OCI-LY7 (cell line): ENCODE results near the gene S100B. TPM values are rescaled to one million over a fixed set of nuclear protein-coding genes. Genes with fewer than 3 reads are reported as not detected.
A peak's percentile ranks its signal among the peaks of the same experiment; 100 is the strongest.

Experiments
- BruUV-seq: library from RNA; stranded (reverse); fragments of 400-500 nt; replicated peaks from 2 replicates; lab custom pipeline; 2021; lab: Mats Ljungman, UMichigan
- CTCF ChIA-PET: fragments of 300-600 bp; sonication (Branson Sonifier 250); formaldehyde crosslinking; loops from one replicate; lab custom pipeline; 2022; ENCODE audit warnings: antibody characterized with exemption; ENCODE audit not compliant: unreplicated experiment; lab: Charles Lee
- POLR2A ChIA-PET: fragments of 300-600 bp; sonication (Branson Sonifier 250); formaldehyde crosslinking; loops from one replicate; lab custom pipeline; 2022; ENCODE audit warnings: antibody characterized with exemption; lab: Charles Lee
- DNase-seq: peaks from one replicate; pipeline ENCODE4 v3.0.0-alpha.2; 2015; ENCODE audit warnings: low spot score
- H2AFZ ChIP-seq: fragments of 200-600 bp; sonication (generic), shearing (Covaris generic); 2 replicates; pipeline ENCODE4 v1.6.1; 2014; ENCODE audit warnings: mild to moderate bottlenecking, antibody characterized with exemption, low read length, moderate library complexity
- H3K27ac ChIP-seq: fragments of 200-600 bp; sonication (generic); 2 replicates; pipeline ENCODE4 v1.5.1; 2014; ENCODE audit warnings: mixed run types, low read depth, mild to moderate bottlenecking, moderate library complexity, low read length, inconsistent platforms; ENCODE audit not compliant: poor library complexity, severe bottlenecking
- H3K36me3 ChIP-seq: fragments of 200-600 bp; sonication (generic); 2 replicates; pipeline ENCODE4 v1.6.1; 2014; ENCODE audit warnings: mild to moderate bottlenecking, antibody characterized with exemption, low read length, moderate library complexity, mixed read lengths; ENCODE audit not compliant: insufficient read depth
- H3K4me1 ChIP-seq: fragments of 200-600 bp; sonication (generic); 2 replicates; pipeline ENCODE4 v1.5.1; 2014; ENCODE audit warnings: mild to moderate bottlenecking, low read length; ENCODE audit not compliant: insufficient read depth, poor library complexity, severe bottlenecking
- H3K4me2 ChIP-seq: fragments of 200-600 bp; sonication (generic); 2 replicates; pipeline ENCODE4 v1.6.1; 2014; ENCODE audit warnings: mild to moderate bottlenecking, low read length
- H3K4me3 ChIP-seq: fragments of 200-600 bp; sonication (generic); 2 replicates; pipeline ENCODE4 v1.5.1; 2014; ENCODE audit warnings: mild to moderate bottlenecking, low read depth, low read length; ENCODE audit not compliant: poor library complexity, severe bottlenecking
- H3K79me2 ChIP-seq: fragments of 200-600 bp; sonication (generic); 2 replicates; pipeline ENCODE4 v1.6.1; 2016; ENCODE audit warnings: low read depth, mild to moderate bottlenecking, low read length, moderate library complexity, mixed read lengths; ENCODE audit not compliant: insufficient read depth
- H3K9me2 ChIP-seq: fragments of 200-600 bp; sonication (generic); 2 replicates; pipeline ENCODE4 v1.6.1; 2016; ENCODE audit warnings: mild to moderate bottlenecking, low read length, mixed read lengths; ENCODE audit not compliant: insufficient read depth
- H3K9me3 ChIP-seq: fragments of 200-600 bp; sonication (generic); 2 replicates; pipeline ENCODE4 v1.6.1; 2014; ENCODE audit warnings: mild to moderate bottlenecking, mixed run types, low read length, mixed read lengths
- H4K20me1 ChIP-seq: fragments of 200-600 bp; sonication (generic); 2 replicates; pipeline ENCODE4 v1.6.1; 2014; ENCODE audit warnings: mild to moderate bottlenecking, antibody characterized with exemption, low read length, moderate library complexity, mixed read lengths; ENCODE audit not compliant: insufficient read depth
- EZH2phosphoT487 ChIP-seq: fragments of 200-600 bp; sonication (generic); IDR thresholded peaks from 2 replicates; pipeline ENCODE4 v1.6.1; 2018; ENCODE audit warnings: low read depth, borderline replicate concordance, mild to moderate bottlenecking, mixed run types, antibody characterized with exemption, low read length, moderate library complexity, mixed read lengths
- intact Hi-C: fragments of 100-400 bp; cut with micrococcal nuclease; formaldehyde crosslinking; loops from one replicate; pipeline ENCODE4 v1.10.0; 2022; ENCODE audit not compliant: unreplicated experiment
- total RNA-seq, 2 experiments: library from RNA; depleted of rRNA in 1 of 2; stranded (reverse); fragments of >200 nt in 1 of 2; shearing (Covaris generic) in 1 of 2; gene quantifications; 2 replicates each; pipeline ENCODE4 v1.2.3, GENCODE V29; 2014 to 2022
- TF ChIP-seq, protein P1 (sequence below): fragments of 200-600 bp; sonication (generic); conservative IDR thresholded peaks from 2 replicates; pipeline ENCODE4 v1.5.1; 2014; ENCODE audit warnings: mild to moderate bottlenecking, antibody characterized with exemption, low read length, moderate library complexity, mixed read lengths

S100B gene
- total RNA-seq, 2 experiments from 2014 or later, result not detected

DNA sequence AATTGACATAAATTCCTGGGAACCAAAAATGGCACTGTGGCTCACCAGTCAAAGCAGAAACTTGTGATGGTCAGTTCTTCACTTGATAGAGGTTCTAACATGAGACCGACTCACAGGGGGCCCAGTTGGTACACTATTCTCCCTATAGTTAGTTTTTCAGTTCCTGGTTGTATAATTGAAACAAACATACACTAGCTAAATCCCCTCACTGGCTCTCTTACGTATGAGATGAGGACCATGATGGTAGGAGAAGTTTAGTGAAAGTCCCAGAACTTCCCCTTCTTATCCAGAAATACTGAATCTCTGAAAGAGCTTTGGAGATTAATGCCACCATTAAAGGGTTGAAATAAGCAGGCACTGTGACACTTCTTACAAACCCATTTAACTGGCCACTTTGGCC is 2.8 kb upstream of the S100B start:
- no TSS peak for BruUV-seq
- DNase-seq, result no peak
- H3K9me3 ChIP-seq, result no peaks in the 10 kb centered on the region
- ChIA-PET CTCF (no interaction called here), POLR2A (interaction anchor here (1.5 kb wide), 1 partner anchor 27 kb away, joined by 3 read pairs; the partner anchor contains the start of gene PRMT2)
- no peaks in the 10 kb centered on the region for H4K20me1 ChIP-seq
- intact Hi-C loops, result loop anchor here (1.0 kb wide), 1 partner anchor 20 kb away; no protein-coding TSS in a partner anchor
- TF ChIP-seq, protein P1, sequence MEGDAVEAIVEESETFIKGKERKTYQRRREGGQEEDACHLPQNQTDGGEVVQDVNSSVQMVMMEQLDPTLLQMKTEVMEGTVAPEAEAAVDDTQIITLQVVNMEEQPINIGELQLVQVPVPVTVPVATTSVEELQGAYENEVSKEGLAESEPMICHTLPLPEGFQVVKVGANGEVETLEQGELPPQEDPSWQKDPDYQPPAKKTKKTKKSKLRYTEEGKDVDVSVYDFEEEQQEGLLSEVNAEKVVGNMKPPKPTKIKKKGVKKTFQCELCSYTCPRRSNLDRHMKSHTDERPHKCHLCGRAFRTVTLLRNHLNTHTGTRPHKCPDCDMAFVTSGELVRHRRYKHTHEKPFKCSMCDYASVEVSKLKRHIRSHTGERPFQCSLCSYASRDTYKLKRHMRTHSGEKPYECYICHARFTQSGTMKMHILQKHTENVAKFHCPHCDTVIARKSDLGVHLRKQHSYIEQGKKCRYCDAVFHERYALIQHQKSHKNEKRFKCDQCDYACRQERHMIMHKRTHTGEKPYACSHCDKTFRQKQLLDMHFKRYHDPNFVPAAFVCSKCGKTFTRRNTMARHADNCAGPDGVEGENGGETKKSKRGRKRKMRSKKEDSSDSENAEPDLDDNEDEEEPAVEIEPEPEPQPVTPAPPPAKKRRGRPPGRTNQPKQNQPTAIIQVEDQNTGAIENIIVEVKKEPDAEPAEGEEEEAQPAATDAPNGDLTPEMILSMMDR, result no peak
- TF ChIP-seq EZH2phosphoT487, result no peak
- no peaks in the 10 kb centered on the region for H3K79me2 ChIP-seq
- no peaks in the 10 kb centered on the region for H3K36me3 ChIP-seq
- H3K4me3 ChIP-seq, result no peak overlapping the region
- H2AFZ ChIP-seq, result no peak overlapping the region
- no peak overlapping the region for H3K4me2 ChIP-seq
- no peaks in the 10 kb centered on the region for H3K9me2 ChIP-seq
- no peak overlapping the region for H3K27ac ChIP-seq
- no peaks in the 10 kb centered on the region for H3K4me1 ChIP-seq

DNA sequence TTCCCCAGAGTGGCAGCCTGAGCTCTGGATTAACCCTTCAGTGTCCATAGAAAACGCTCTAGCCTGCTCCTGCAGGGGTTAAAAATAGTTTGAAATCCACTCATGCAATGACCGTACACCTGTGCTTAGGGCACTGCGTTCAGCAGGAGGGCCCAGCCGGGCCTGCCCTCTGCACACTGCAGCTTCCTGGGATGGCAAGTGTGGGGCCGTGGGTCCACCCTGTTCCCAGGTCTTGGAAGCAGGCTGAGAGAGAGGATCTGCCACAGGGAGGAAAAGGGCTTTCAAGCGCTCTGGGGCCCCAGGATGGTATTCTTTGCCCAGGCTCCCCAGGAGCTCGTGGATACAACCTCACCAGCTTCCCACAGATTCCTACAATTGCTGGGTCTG is 1.5 kb upstream of the S100B start:
- no peak for DNase-seq
- ChIA-PET CTCF (no interaction called here), POLR2A (no interaction called here)
- H3K4me1 ChIP-seq, result no peaks in the 10 kb centered on the region
- no peaks in the 10 kb centered on the region for H3K79me2 ChIP-seq
- H4K20me1 ChIP-seq, result no peaks in the 10 kb centered on the region
- no peaks in the 10 kb centered on the region for H3K9me3 ChIP-seq
- intact Hi-C loops, result no loop called here
- H3K36me3 ChIP-seq, result no peaks in the 10 kb centered on the region
- no peaks in the 10 kb centered on the region for H3K9me2 ChIP-seq
- no peak overlapping the region for H2AFZ ChIP-seq
- H3K27ac ChIP-seq, result no peak overlapping the region
- H3K4me3 ChIP-seq, result no peak overlapping the region
- H3K4me2 ChIP-seq, result no peak overlapping the region
- TF ChIP-seq, protein P1, result no peak
- TF ChIP-seq EZH2phosphoT487, result no peak
- no TSS peak for BruUV-seq

DNA sequence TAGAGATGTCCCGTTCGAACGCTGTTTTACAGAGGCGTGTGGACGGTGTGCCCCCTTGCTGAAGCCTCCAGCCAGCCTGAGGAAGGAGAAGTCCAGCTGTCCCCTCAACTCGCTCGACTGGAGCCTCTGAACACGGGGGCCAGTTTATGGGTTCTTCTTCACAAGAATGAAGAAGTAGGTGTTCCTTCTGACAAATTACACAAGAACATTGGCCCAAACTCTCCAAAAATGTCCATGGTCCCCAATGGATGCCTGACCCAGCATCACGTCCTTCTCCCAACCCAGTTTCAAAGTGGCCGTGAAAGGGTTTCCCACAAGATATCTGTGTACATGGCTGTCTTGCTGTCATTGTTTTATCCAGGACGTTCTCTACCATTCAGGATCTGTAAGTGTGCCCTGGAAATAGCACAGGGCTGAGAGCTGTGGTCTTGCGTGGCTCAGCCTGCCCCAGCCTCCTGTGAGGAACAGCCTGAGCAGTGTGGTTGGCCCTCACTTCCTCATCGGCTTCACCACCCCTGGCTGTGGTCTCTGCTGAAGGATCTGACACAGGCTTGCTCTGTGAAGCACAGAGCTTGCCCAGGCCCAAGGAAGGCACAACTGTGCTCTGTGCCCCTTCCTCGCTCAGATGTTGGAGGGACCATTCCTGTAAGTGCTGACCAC is 1.0 kb upstream of the S100B start:
- ChIA-PET CTCF (no interaction called here), POLR2A (no interaction called here)
- Histone ChIP-seq H3K4me2 (no peak overlapping the region), H3K27ac (no peak overlapping the region), H3K9me2 (no peaks in the 10 kb centered on the region), H3K36me3 (no peaks in the 10 kb centered on the region), H2AFZ (no peak overlapping the region), H3K4me3 (no peak overlapping the region), H4K20me1 (no peaks in the 10 kb centered on the region), H3K9me3 (no peaks in the 10 kb centered on the region), H3K4me1 (no peaks in the 10 kb centered on the region), H3K79me2 (no peaks in the 10 kb centered on the region)
- DNase-seq, result peak; percentile 8
- intact Hi-C loops, result no loop called here
- no TSS peak for BruUV-seq
- TF ChIP-seq EZH2phosphoT487, result no peak
- TF ChIP-seq, protein P1, result no peak
